Heart left ventricle (tissue), 16 donors: ENCODE measurements around the gene UGT1A10. TPM values are rescaled to one million over a fixed set of nuclear protein-coding genes. Genes with fewer than 3 reads are reported as not detected.
"Not testable (repeated sequence)": the region's sequence is repeated elsewhere in the genome, so short reads cannot be mapped to it uniquely, and the experiment has no call there.

Experiments
- ATAC-seq, 4 donors: fragments of 200-7000 bp; cut with Tn5 transposase; one replicate each; pipeline ENCODE4 v1.9.1; 2020 to 2022; ENCODE audit warnings: moderate library complexity in 4 of 4, mild to moderate bottlenecking in 3 of 4, moderate number of reproducible peaks in 1 of 4
- DNase-seq, 5 donors: peaks; one replicate each; pipeline ENCODE4 v3.0.0-alpha.2; 2020
- H3K27ac ChIP-seq, 12 donors: fragments of 200-600 bp; sonication (generic) in 4 of 12; one replicate each; pipeline versions ENCODE4 v1.5.0 to v1.8.0; 2016 to 2022; ENCODE audit warnings: mild to moderate bottlenecking in 2 of 12
- H3K27me3 ChIP-seq, 9 donors: fragments of 200-600 bp; sonication (generic) in 2 of 9; one replicate each; pipeline versions ENCODE4 v1.5.1 to v1.8.0; 2016 to 2022; ENCODE audit warnings: mild to moderate bottlenecking in 3 of 9
- H3K36me3 ChIP-seq, 9 donors: fragments of 200-600 bp; sonication (generic) in 2 of 9; one replicate each; pipeline versions ENCODE4 v1.5.0 to v1.8.0; 2018 to 2022; ENCODE audit warnings: mild to moderate bottlenecking in 2 of 9
- H3K4me1 ChIP-seq, 12 donors: fragments of 200-600 bp; sonication (generic) in 4 of 12; one replicate each; pipeline versions ENCODE4 v1.5.0 to v1.8.0; 2016 to 2022; ENCODE audit warnings: mild to moderate bottlenecking in 3 of 12
- H3K4me3 ChIP-seq, 12 donors: fragments of 200-600 bp; sonication (generic) in 4 of 12; one replicate each; pipeline versions ENCODE4 v1.5.0 to v1.8.0; 2017 to 2022; ENCODE audit warnings: mild to moderate bottlenecking in 9 of 12, moderate library complexity in 4 of 12
- H3K9me3 ChIP-seq, 12 donors: fragments of 200-600 bp; sonication (generic) in 4 of 12; one replicate each; pipeline versions ENCODE4 v1.5.0 to v1.8.0; 2016 to 2022; ENCODE audit warnings: mild to moderate bottlenecking in 1 of 12
- CTCF ChIP-seq, 12 donors: fragments of 200-600 bp; sonication (generic) in 4 of 12; IDR thresholded peaks; one replicate each; pipeline versions ENCODE4 v1.5.0 to v1.8.0; 2018 to 2022; ENCODE audit warnings: antibody characterized with exemption in 12 of 12, mild to moderate bottlenecking in 5 of 12
- POLR2A ChIP-seq, 2 donors: fragments of 450-650 bp; IDR thresholded peaks; one replicate each; pipeline ENCODE4 v1.6.1; 2017; ENCODE audit warnings: antibody characterized with exemption in 2 of 2, mild to moderate bottlenecking in 2 of 2, moderate library complexity in 2 of 2
- WGBS, 4 donors: extraction: QIAGEN DNeasy Blood & Tissue Kit in 2 of 4; methylation state at CpG; one replicate each; pipeline versions ENCODE4 v1.1.5 to v1.1.7; 2013 to 2018; 5-methylcytosine and 5-hydroxymethylcytosine counted together
- intact Hi-C, 10 donors: fragments of 100-400 bp; cut with DNase I; formaldehyde crosslinking; loops; one replicate each; pipeline versions ENCODE4 v1.11.1 to v1.14.2; 2022
- polyA plus RNA-seq, 2 donors: library from polyadenylated mRNA; stranded (reverse); fragments of 200-250 nt; gene quantifications; one replicate each; pipeline ENCODE4 v1.2.3, GENCODE V29; 2013
- total RNA-seq, 9 donors: library from RNA; depleted of rRNA in 2 of 9; stranded (reverse); fragments of >200 nt in 2 of 9; fragmentation: NEBNext Ultra II Directional in 3 of 9; extraction: Animal tissue kit (Norgen Biotek cat#: 25700) in 3 of 9; gene quantifications; one replicate each; pipeline versions ENCODE4 v1.1.0 to v1.2.4, GENCODE V29; 2016 to 2023
- donor health status: ischemic (EF 13 %, LVEDD 7.1; RV severe dilation, severe dysfunction).
- donor health status: healthy with polysubstance abuse.
- donor health status: DM: no; HTN: yes; CAD: no.
- donor health status: DM: no; HTN: no; CAD: no.
- donor health status: ischemic (EF 25% LVEDD 6.9; RV normal size, moderate dysfunction).
- donor health status: ischemic (EF 25% LVEDD 5.7; RV mildly dilated, moderate dysfunction).
- donor health status: healthy.
- donor health status: DM: yes; HTN: yes; CAD: no.
- donor health status: ischemic (EF 35%, LVEDD 5.7; RV mildly dilated, moderate dysfunction).
- donor health status: nonischemic (EF 11% LVEDD 7.7; RV severe dilation, severe dysfunction).
- donor health status: DM: yes; HTN: yes; CAD: no.
- donor health status: PGD.
- donor health status: ischemic (EF 29% LVEDD 5.4; RV normal size, mild dysfunction).
- donor health status: nonischemic (EF 23%, LVEDD 6.1; RV moderate dilation, normal function).

UGT1A10 gene
- total and polyA plus RNA-seq, 11 donors = not detected

DNA sequence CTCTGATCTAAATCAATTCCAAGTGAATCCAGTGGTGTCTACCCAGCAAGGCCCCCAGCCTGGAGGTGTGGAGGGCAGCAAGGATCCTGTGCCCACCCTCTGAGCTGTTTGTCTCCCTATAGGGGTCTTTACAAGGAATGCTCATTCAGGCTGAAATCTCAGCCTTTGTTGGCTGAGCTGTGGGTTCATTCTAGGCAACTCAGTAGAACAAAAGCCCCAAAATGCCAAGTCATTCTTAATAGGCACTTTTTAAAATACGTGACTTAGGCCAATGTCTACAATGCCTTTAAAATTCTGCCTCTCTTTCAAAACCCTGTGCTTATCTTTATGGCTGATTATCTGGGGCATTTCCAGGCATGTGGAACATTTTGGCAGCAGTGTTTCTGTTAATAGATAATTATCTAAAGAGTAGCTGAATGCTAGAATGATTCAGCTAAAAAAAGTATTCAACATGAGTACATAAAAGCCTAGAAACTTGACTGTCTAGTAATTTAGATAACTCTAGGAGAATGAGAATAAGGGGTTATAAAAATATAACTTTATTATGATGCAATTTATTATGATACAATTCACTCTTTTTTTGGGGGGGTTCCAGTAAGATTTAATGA is 63.9 kb downstream of the UGT1A10 start:
- Histone ChIP-seq H3K27me3 (peaks cover 0 to 3% (median 0%) of the 10 kb centered on the region in 9 donors), H3K36me3 (no peaks in the 10 kb centered on the region), H3K4me1 (no peaks in the 10 kb centered on the region), H3K27ac (no peak overlapping the region), H3K9me3 (peaks cover 0 to 9% (median 0%) of the 10 kb centered on the region in 12 donors), H3K4me3 (no peak overlapping the region)
- TF ChIP-seq CTCF (IDR thresholded peaks at IDR 0.05) (no peak), POLR2A (IDR thresholded peaks at IDR 0.05) (no peak)
- 37 to 71% (median 50%) methylated on average over 1 of the region's 1 CpG for WGBS, 4 donors
- intact Hi-C loops = no loop called here
- DNase-seq (no peak), ATAC-seq (no peak)

GRCh38 chr2:233700842-233701241 is 64.6 kb downstream of the UGT1A10 start:
- ATAC-seq, intact Hi-C loops, DNase-seq, H3K27ac ChIP-seq, H3K9me3 ChIP-seq, H3K27me3 ChIP-seq, H3K4me1 ChIP-seq, H3K36me3 ChIP-seq, H3K4me3 ChIP-seq: not testable (repeated sequence)
- 86 to 95% (median 90%) methylated on average over 5 of the region's 5 CpGs for WGBS, 4 donors

DNA sequence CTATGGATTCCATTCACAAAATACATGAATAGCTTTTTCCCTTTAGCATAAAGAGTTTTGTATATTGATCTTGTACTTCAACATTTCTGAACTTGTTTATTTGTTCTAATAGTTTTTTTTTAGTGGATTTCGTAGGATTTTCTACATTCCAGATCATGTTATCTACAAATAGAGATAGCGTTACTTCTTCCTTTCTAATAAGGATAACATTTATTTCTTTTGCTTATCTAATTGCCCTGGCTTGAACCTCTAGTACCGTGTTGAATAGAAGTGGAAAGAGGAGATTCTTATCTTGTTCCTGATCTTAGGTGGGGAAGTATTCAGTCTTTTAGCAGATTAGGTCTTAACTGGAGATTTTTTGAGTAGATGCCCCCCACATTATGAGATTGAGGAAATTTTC is 66.0 kb downstream of the UGT1A10 start:
- Histone ChIP-seq H3K4me3 (no peak overlapping the region), H3K27ac (no peak overlapping the region), H3K36me3 (no peaks in the 10 kb centered on the region), H3K27me3 (peaks cover 0 to under 1% (median 0%) of the 10 kb centered on the region in 9 donors), H3K4me1 (no peaks in the 10 kb centered on the region), H3K9me3 (peaks cover 0 to 9% (median 0%) of the 10 kb centered on the region in 12 donors)
- intact Hi-C loops = no loop called here
- no peak for TF ChIP-seq CTCF (IDR thresholded peaks at IDR 0.05)
- no peak for TF ChIP-seq POLR2A (IDR thresholded peaks at IDR 0.05)
- DNase-seq (no peak), ATAC-seq (no peak)
- WGBS, 4 donors = 37 to 45% (median 42%) methylated on average over 3 of the region's 3 CpGs

GRCh38 chr2:233705911-233706506 is 69.8 kb downstream of the UGT1A10 start:
- no peaks in the 10 kb centered on the region for H3K4me1 ChIP-seq
- H3K4me3 ChIP-seq = no peak overlapping the region
- intact Hi-C loops = no loop called here
- no peak for DNase-seq
- no peak overlapping the region for H3K27ac ChIP-seq
- H3K9me3 ChIP-seq = peaks cover 0 to 9% (median 0%) of the 10 kb centered on the region in 12 donors
- no peaks in the 10 kb centered on the region for H3K36me3 ChIP-seq
- ATAC-seq = no peak
- H3K27me3 ChIP-seq = peaks cover 0 to 12% (median 0%) of the 10 kb centered on the region in 9 donors
- whole genome bisulfite sequencing, 4 donors = 64 to 73% (median 67%) methylated on average over 4 of the region's 4 CpGs
- no peak for TF ChIP-seq POLR2A (IDR thresholded peaks at IDR 0.05)
- no peak for TF ChIP-seq CTCF (IDR thresholded peaks at IDR 0.05)
